ENCODE results near the gene STX5. TPM values are rescaled to one million over a fixed set of nuclear protein-coding genes. Genes with fewer than 3 reads are reported as not detected.

The STX5 gene
- total and polyA plus RNA-seq, 9 of the 15 experiments (the other 6 are each of a cell fraction or from before 2014, with no cell fraction given): 2.8 to 28.6 (median 23.7) TPM

DNA sequence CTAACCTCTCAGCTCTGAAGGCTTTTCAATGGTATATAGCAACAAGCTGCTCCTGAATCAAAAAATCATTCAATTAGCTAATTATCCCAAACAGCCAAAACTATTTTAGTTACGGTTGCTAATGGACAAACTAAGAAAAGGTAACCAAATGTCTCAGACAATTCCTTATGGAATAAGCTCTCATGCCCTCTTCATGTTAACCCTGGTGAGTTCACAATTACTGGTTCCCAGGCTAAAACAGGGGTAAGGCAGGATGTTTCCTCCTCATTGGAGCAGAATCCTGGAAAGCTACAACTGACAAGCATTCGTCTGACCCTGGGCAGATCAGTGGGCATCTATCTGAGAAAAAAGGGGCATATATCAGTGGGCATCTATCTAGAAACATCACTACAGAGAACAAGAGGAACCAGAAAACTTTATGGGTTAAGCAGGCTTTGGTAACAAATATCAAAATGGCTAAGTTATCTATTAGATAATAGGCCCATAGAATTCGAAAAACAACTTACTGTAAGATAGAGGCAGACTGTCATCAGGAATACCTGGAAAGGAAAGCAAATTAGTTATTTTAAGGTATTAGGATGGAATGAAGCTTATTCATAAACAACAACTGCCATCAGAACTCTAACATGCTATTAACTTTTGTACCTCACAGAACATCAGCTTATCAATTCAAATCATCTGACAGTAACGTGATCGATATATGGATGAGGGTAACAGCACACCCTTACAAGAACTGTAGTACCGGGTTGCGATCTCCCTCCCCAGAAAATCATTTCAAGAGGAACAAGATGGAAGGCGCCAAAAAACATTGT is 22.4 kb upstream of the STX5 start (continued):
- peak; percentile 60; the same call in 1 of the 2 replicates for TF ChIP-seq HNRNPUL1 (IDR thresholded peaks at IDR 0.05; ENCODE audit: low read length)
- TF ChIP-seq XRCC4 (IDR thresholded peaks at IDR 0.05; ENCODE audit: extremely low read depth, insufficient read depth, insufficient read length): no peak
- TF ChIP-seq TAF1 (IDR thresholded peaks at IDR 0.05; ENCODE audit: control insufficient read depth, extremely low read depth, insufficient read depth, low read length, severe bottlenecking): peak; percentile 7
- peak; percentile 67 for TF ChIP-seq RBM22 (IDR thresholded peaks at IDR 0.05; ENCODE audit: low read depth, low read length, poor library complexity, severe bottlenecking)
- TF ChIP-seq XRCC3 (IDR thresholded peaks at IDR 0.05): 0 out of 2 replicates have a peak, but pooled peaks have one; percentile 8

DNA sequence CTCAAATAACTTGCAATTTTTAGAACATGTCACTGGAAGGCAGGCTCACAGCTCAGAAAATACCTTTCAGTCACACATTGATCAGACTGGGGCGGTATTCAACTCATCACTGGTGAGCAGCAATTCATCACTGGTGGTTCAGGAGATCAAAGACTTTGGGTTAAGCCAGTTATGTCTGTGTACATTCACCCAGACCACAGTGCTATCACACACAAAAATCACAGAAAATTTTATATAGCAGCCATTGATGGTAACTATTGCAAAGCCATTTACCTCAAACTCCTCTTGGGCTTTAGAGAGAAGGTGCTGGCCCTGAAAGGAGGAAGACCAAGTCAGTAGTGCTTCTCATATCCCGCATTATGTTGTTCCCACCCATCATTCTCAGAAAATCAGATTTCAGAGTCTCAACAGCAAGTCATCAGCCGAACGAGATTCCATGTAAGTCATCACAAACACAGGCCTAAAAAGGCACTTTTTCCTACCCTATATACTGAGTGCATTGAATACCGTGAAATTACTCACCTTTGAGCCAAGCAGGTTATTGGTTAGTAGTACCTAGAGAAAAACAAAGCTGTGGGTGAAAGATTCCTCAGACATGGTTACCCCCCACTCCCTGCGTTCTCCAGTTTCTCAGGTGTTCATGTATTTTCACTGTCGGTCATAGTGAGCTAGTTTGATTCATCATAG is 21.6 kb upstream of the STX5 start:
- H3K79me2 ChIP-seq (ENCODE audit: control insufficient read depth, insufficient read depth, low read length): peaks cover 70% of the 10 kb centered on the region
- 2% methylated on average over 7 of the region's 7 CpGs for WGBS (ENCODE audit: insufficient coverage, low coverage, missing lambda C conversion rate)
- H3K9me3 ChIP-seq (replicated peaks; ENCODE audit: control insufficient read depth, insufficient read depth, low read depth, low read length): no peaks in the 10 kb centered on the region
- peak overlapping the region; percentile 92 to 96 for H3K9ac ChIP-seq (ENCODE audit: insufficient read depth in 1 of 2, low read depth in 2 of 2, low read length in 2 of 2)
- H4K20me1 ChIP-seq (replicated peaks; ENCODE audit: control insufficient read depth, insufficient read depth, low read length): peaks cover 44% of the 10 kb centered on the region
- no peak for ATAC-seq
- H3K27me3 ChIP-seq (ENCODE audit: control insufficient read depth in 2 of 2, insufficient read depth in 2 of 2, low read length in 2 of 2): no peaks in the 10 kb centered on the region
- peak in 1 of 4 experiments; percentile 14 for DNase-seq (ENCODE audit: extremely low read depth in 1 of 4, low spot score in 3 of 4)
- peak overlapping the region; percentile 92 for H3K27ac ChIP-seq (ENCODE audit: extremely low read depth, low read depth, low read length)
- H3K36me3 ChIP-seq (ENCODE audit: control insufficient read depth, insufficient read depth, low read length): peaks cover 50% of the 10 kb centered on the region
- peaks cover 0 to 14% of the 10 kb centered on the region in 2 experiments; a peak in 2 of 5 replicates for H3K4me1 ChIP-seq (replicated peaks in 1 of 2; ENCODE audit: control insufficient read depth in 2 of 2, insufficient read depth in 2 of 2, low read length in 2 of 2)
- POLR2A ChIA-PET: interaction anchor here (0.6 to 10.0 kb wide), 21 partner anchors 8 to 117 kb away, joined by 3 to 403 read pairs (median 19); partner anchors contain the start of genes NXF1, SLC3A2, STX5 and TEX54
- no TSS peak for BruUV-seq (replicated peaks)
- intact Hi-C loops (cut with micrococcal nuclease) (no loop called here), in situ Hi-C loops (cut with MboI) (loop anchor here (25.0 kb wide), 1 partner anchor 466 kb away; no protein-coding TSS in a partner anchor)
- H2AFZ ChIP-seq (ENCODE audit: low read depth, low read length): no peak overlapping the region
- peak overlapping the region; percentile 99 for H3K4me2 ChIP-seq (ENCODE audit: insufficient read depth, low read length)
- no peaks in the 10 kb centered on the region for H3K9me1 ChIP-seq (ENCODE audit: control insufficient read depth, insufficient read depth, low read length)
- H3K4me3 ChIP-seq: peak overlapping the region; percentile 74
- CTCF ChIA-PET (ENCODE audit: low intra/inter-chr PET ratio): no interaction called here
- no peak for FAIRE-seq
- TF ChIP-seq HNRNPL (IDR thresholded peaks at IDR 0.05; ENCODE audit: low read depth, low read length) (peak; percentile 90), EWSR1 (IDR thresholded peaks at IDR 0.05; ENCODE audit: borderline replicate concordance, low read depth, partially characterized antibody) (peak; percentile 8), HDAC2 (IDR thresholded peaks at IDR 0.05) (no peak), POLR2AphosphoS2 (IDR thresholded peaks at IDR 0.05; ENCODE audit: low read length) (0 out of 2 replicates have a peak, but pooled peaks have one; percentile 16), ZBTB1 (CRISPR knock-in tag; IDR thresholded peaks at IDR 0.05; ENCODE audit: borderline replicate concordance, low read depth) (no peak), SIRT6 (IDR thresholded peaks at IDR 0.05; ENCODE audit: low read depth, low read length) (peak; percentile 74)
- TF ChIP-seq, protein P1, sequence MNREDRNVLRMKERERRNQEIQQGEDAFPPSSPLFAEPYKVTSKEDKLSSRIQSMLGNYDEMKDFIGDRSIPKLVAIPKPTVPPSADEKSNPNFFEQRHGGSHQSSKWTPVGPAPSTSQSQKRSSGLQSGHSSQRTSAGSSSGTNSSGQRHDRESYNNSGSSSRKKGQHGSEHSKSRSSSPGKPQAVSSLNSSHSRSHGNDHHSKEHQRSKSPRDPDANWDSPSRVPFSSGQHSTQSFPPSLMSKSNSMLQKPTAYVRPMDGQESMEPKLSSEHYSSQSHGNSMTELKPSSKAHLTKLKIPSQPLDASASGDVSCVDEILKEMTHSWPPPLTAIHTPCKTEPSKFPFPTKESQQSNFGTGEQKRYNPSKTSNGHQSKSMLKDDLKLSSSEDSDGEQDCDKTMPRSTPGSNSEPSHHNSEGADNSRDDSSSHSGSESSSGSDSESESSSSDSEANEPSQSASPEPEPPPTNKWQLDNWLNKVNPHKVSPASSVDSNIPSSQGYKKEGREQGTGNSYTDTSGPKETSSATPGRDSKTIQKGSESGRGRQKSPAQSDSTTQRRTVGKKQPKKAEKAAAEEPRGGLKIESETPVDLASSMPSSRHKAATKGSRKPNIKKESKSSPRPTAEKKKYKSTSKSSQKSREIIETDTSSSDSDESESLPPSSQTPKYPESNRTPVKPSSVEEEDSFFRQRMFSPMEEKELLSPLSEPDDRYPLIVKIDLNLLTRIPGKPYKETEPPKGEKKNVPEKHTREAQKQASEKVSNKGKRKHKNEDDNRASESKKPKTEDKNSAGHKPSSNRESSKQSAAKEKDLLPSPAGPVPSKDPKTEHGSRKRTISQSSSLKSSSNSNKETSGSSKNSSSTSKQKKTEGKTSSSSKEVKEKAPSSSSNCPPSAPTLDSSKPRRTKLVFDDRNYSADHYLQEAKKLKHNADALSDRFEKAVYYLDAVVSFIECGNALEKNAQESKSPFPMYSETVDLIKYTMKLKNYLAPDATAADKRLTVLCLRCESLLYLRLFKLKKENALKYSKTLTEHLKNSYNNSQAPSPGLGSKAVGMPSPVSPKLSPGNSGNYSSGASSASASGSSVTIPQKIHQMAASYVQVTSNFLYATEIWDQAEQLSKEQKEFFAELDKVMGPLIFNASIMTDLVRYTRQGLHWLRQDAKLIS (CRISPR knock-in tag; IDR thresholded peaks at IDR 0.05): peak; percentile 64
- TF ChIP-seq, protein P2, sequence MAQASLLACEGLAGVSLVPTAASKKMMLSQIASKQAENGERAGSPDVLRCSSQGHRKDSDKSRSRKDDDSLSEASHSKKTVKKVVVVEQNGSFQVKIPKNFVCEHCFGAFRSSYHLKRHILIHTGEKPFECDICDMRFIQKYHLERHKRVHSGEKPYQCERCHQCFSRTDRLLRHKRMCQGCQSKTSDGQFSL (CRISPR knock-in tag; IDR thresholded peaks at IDR 0.05): 0 out of 2 replicates have a peak, but pooled peaks have one; percentile 30
- TF ChIP-seq, protein P2 (tag; IDR thresholded peaks at IDR 0.05): no peak

Measured in K562 (cell line).